ENCODE measurements around the gene WDR26. TPM values are rescaled to one million over a fixed set of nuclear protein-coding genes. Genes with fewer than 3 reads are reported as not detected.
"Not testable (repeated sequence)": the region's sequence is repeated elsewhere in the genome, so short reads cannot be mapped to it uniquely, and the experiment has no call there.

WDR26 gene
- total RNA-seq, result 50.5 and 82.1 TPM in 2 replicates

- DNase-seq (ENCODE audit: low read depth in 2 of 2), result peak; percentile 57 to 88
These were observed at the start of gene WDR26 for GRCh38 chr1:224434691-224435317. Gene WDR26 (minus strand): TSS chr1:224434797.

- DNase-seq (ENCODE audit: low read depth in 2 of 2), result not testable (repeated sequence)
These were observed 48.6 kb upstream of the WDR26 start for GRCh38 chr1:224483206-224483605.

GRCh38 chr1:224482619-224483018, 48.0 kb upstream of the WDR26 start:
- DNase-seq (ENCODE audit: low read depth in 2 of 2), result no peak

GRCh38 chr1:224481601-224482000, 47.0 kb upstream of the WDR26 start:
- DNase-seq (ENCODE audit: low read depth in 2 of 2), result no peak

- DNase-seq (ENCODE audit: low read depth in 2 of 2), result not testable (repeated sequence)
These were observed 46.4 kb upstream of the WDR26 start for GRCh38 chr1:224480888-224481459.

DNA sequence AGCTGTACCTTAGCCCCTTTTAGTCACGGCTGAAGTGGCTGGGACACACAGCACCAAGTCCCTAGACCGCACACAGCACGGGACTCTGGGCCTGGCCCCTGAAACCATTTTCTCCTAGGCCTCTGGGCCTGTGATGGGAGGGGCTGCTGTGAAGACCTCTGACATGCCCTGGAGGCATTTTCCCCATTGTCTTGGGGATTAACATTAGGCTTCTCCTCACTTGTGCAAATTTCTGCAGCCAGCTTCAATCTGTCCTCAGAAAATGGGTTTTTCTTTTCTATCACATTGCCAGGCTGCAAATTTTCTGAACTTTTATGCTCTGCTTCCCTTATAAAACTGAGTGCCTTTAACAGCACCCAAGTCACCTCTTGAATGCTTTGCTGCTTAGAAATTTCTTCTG, 45.6 kb upstream of the WDR26 start:
- DNase-seq (ENCODE audit: low read depth in 2 of 2), result not testable (repeated sequence)

DNA sequence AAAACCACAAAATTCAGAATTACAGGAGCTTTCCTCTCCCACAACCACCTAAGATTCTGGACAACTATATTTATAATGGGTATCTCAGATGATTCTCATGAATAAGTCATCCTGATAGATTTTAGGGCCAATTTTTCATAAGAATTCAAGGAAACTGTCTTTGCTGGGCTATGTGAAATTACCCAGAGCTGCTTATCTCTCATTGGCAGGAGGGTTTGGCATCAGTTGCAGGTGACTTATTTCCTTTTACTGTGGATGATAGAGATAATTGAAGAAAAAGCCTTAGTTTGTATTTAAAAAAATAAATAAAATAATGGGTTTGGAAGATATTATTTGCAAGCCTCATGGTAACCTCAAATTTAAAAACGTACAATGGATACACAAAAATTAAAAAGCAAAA, 38.2 kb upstream of the WDR26 start:
- peak; percentile 39 to 65 for DNase-seq (ENCODE audit: low read depth in 2 of 2)

DNA sequence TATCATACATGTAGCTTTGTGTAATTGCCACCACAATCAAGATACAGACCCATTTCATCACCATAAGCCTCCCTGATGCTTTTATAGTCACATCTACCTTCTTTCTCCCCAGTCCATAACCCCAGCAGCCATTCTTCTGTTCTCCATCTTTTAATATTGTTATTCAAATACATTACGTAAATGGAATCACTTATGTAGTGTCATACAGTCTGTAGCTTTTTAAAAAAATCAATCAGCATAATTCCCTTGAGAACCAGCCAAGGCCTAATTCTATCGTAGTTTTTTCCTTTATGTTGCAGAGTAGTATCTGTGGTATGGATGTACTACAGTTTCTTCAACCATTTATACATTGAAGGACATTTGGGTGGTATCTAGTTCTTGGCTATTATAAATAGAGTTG, 31.6 kb upstream of the WDR26 start:
- no peak for DNase-seq (ENCODE audit: low read depth in 2 of 2)

GRCh38 chr1:224459966-224460365, 25.4 kb upstream of the WDR26 start:
- DNase-seq (ENCODE audit: low read depth in 2 of 2), result no peak

GRCh38 chr1:224458996-224459395, 24.4 kb upstream of the WDR26 start:
- DNase-seq (ENCODE audit: low read depth in 2 of 2), result peak in 1 of 2 donors; percentile 79

DNA sequence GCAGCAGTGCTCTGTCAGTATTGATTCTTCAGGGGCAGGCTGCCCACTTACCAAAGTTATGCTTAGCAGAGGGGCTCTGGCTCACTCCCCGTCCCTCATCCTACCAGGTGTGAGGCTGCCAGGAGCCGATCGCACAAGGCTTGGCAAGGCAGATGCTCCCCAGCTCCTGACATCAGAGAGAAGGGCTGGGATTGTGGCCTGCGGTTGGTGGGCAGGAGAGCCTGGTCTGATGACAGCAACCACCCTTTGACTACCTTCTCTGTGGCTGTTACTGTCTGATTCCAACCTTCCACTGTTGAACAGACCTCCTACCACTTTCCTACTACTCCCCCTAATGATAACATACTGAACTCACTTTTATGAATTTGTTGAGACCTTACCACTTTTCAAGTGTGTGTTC, 23.7 kb upstream of the WDR26 start:
- no peak for DNase-seq (ENCODE audit: low read depth in 2 of 2)

DNA sequence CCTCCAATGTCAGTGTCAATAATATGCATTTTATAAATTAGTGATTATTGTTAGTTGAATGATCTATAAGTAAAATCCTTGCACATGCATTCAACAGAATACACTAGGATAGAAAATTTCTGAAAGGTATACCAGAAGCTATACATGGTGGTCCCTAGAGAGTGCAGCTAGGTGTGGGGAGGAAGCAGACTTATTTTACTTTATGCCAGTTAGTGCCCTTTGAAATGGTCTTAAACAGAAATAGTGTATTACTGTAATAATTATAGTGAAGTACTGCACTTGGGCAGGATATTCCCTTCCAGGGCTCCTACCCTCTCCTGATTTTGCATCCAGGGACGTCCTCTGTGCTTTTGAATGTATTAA, 23.2 kb upstream of the WDR26 start:
- DNase-seq (ENCODE audit: low read depth in 2 of 2), result no peak

- no peak for DNase-seq (ENCODE audit: low read depth in 2 of 2)
These were observed 22.0 kb upstream of the WDR26 start for GRCh38 chr1:224456637-224456953.

DNA sequence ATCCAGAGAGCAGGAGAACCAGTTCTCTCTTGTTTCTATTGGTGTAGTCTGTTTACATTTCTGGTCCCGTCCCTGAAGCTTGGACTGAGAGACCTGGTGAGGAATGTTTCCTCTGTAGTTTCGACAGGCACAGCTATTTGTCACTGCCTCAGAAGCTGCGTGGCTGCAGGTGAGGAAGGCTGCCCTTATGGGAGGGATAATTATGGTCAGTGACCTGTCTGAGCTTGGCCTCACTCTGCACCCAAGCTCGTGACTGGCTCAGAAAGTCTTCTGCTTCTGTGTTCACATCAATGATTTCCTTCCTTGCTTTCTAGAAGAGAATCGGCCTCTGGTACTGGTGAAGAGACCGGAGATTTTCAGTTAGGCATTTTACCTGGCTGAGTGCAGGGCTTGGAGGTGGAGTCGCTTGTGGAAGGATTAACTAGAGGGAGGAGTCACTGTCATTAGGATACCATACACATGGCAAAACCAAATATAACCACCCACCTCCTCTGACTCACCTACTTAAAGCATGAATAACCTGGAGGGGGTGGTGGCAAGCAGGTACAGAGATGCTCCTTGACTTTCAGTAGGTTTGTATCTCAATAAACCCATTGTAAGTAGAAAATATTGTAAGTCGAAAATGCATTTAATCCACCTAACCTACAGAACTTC, 19.9 kb upstream of the WDR26 start:
- no peak for DNase-seq (ENCODE audit: low read depth in 2 of 2)

GRCh38 chr1:224450561-224451350, 16.2 kb upstream of the WDR26 start:
- DNase-seq (ENCODE audit: low read depth in 2 of 2), result no peak

GRCh38 chr1:224450159-224450558, 15.6 kb upstream of the WDR26 start:
- DNase-seq (ENCODE audit: low read depth in 2 of 2), result no peak

DNA sequence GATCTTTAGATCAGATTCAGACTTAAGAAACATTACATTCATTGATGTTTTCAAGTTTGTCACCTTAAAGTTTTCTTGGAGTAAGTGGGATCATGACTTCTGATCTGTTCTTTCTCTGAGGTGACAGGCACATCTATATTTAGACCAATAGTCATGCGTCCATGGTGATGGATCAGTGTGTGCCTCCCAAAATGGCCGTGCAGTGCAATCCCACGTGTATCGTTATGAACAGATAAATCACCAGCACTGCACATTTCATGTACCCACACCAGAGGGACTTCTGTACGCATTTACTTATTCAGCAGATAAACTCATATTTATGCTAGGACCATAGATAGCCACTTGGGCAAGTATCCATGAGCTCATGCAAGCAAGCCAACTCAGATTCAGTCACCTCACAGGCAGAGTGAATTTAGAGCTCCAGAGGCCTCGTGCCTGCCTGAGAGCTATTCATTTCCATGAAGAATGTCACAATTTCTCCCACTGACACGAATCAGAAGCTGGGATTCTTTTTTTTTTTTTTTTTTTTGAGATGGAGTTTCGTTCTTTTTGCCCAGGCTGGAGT, 13.9 kb upstream of the WDR26 start:
- no peak for DNase-seq (ENCODE audit: low read depth in 2 of 2)

GRCh38 chr1:224447971-224448370, 13.4 kb upstream of the WDR26 start:
- DNase-seq (ENCODE audit: low read depth in 2 of 2), result no peak

GRCh38 chr1:224447251-224447650, 12.7 kb upstream of the WDR26 start:
- peak; percentile 55 to 88 for DNase-seq (ENCODE audit: low read depth in 2 of 2)

GRCh38 chr1:224438989-224439388, 4.4 kb upstream of the WDR26 start:
- no peak for DNase-seq (ENCODE audit: low read depth in 2 of 2)

GRCh38 chr1:224435999-224436398, 1.4 kb upstream of the WDR26 start:
- no peak for DNase-seq (ENCODE audit: low read depth in 2 of 2)

GRCh38 chr1:224435318-224435763, 744 bp upstream of the WDR26 start:
- no peak for DNase-seq (ENCODE audit: low read depth in 2 of 2)
